Non-pigmented ciliary epithelial cell (primary cell): ENCODE results near the gene ADARB1.

Source experiments
- DNase-seq: peaks from one replicate; pipeline ENCODE4 v3.0.0-alpha.2; 2010; ENCODE audit warnings: low read depth

ADARB1 gene

DNA sequence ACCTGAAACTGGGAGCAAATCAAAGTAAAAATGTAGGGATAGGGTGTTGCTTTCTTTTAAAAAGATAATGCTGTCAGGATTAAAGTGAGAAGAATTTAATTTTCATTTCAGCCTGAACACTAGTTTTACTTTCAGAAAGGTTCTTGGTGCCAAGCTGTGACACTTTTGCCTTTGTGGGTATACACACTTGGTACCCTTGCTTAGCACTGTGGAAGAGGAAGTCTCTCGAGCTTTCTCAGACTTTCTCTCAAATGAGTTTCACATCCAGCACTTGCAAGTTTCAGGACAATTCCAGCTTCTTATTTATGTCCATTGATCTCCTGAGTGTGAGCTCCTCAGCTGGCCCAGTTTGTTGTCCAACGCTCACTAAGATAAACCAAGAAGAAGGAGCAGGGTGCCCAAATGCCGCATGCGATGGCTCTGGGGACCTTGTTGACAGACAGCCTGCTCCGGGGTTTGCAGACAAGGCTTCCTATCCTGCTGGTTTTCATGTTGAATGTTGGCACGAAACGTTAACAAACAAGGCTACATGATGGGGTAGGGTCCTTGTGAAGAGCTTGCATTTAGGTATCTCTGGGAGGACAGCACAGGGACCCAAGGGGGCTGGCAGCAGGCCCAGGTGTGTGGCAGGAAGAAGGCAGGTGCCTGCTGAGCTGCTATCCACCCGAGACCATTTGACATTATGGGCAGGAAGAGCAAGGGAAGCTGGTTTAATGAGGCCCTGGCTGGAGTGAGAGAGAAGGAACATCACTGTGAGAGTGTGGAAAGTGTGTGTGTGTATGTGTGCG lies 133.7 kb downstream of the ADARB1 start:
- DNase-seq, result no peak

DNA sequence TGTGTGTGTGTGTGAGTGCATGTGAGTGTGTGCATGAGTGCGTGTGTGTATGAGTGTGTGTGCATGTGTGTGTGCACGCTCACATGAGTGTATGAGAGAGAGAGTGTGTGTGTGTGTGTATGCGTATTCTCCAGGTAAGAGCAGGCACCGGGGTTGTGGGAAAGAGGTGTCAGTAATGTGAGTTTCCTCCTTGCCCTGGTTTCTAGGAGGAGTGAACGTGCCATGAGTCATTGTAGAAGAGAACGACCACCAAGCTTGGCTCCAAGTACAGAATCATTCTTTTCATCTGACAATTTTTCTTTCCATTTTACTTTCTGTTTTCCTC lies 134.2 kb downstream of the ADARB1 start:
- DNase-seq, result no peak

DNA sequence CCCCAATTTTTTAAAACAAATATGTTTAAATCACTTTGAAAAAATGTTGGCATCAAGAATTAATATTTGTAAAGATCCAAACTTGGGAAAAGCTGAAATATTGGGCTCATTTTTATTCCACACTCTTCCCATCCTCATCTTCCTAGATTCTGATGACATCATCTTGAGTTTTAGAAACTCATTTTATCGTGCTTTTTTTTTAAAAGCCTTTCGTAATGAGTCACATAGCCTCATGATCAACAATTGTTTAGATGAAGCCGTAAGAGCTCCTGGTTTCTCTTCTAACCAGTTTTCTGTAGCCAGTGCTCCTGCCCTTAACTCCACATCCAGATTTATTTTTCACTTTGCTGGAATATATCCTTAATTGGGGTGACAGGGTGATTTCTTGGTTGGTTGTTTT lies 134.7 kb downstream of the ADARB1 start:
- DNase-seq, result peak; percentile 27

DNA sequence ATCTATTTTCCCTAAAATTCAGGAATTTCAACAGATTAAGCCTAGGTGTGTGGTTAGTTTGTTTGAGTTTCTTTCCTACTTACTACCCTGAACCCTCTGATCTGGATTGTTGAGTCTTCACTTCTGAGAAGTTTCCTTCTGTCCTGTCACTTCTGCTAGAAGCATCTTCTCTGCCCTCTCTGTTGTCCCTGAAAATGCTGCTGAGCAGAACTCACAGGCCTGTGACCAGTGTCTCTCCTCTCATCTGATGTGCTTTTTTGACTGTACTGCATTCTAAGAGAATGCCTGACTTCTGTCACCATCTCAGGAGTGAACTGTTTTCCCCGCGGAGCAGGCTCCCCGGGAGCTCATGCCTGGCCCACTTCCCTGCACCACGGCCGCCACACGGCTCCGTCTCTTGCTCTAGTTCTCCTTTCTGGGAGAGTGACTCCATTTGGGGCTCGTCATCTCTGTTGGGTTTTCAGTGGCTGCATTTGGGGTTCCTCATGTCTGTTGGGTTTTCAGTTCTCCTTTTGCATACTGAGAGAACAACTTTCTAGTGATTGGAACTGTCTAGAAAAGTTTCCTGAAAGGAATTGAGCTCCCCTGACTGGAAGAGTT lies 135.4 kb downstream of the ADARB1 start:
- DNase-seq, result no peak

DNA sequence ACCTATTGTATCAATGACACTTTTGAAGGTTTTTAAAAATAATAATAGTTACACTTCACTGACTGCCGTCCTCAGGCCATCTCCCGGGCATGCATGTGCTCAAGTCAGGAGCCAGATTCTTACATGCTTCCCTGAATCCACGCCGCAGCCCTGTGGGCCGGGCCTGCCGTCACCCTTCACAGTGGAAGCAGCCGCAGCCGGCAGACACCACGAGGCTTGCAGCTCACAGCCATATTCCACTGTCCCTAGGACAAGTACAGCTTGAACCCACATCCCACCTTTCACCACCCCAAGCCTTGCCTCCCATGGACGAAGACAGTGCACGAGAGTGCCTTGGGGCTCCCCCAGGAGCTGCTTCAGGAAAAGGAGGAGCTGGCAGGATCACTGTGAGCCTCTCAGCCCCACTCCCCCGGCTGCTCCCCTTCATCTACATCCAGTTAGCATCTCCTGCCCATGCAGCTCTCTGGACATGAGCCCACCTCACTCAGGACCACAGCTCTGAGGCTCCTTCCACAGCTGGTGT lies 136.1 kb downstream of the ADARB1 start:
- no peak for DNase-seq

DNA sequence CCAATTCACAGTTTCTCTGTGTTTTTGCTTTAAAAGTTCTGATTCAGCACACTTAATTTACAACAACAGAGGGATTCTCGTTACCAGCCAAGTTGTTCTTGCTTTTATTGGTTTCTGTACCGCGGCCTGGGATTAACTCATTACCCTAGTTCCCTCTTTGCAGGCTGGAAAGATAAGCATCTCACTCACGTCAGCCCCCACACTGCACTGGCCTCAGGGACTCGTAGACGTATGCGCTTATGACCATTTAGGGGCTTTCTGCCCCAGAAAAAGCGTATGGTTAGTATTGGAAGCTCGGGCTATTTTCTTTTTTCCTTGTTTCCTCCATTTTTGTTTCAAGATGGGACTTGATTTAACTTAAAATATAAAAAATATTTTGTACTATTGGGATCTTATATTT lies 137.3 kb downstream of the ADARB1 start:
- no peak for DNase-seq

DNA sequence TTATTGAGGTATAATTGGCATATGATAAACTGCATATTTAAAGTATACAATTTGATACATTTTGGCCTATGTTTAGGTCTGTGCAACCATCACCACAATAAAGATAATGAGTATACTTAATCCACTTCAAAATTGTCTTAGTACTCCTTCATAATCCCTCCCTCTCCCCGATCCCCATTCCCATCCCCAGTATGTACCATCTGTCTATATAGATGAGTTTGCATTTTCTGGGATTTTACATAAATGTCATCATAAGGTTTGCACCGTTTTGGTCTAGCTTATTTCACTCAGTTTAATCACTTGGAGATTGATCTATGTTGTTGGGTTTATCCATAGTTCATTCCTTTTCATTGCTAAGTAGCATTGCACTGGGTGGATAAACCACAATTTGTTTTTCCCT lies 139.0 kb downstream of the ADARB1 start:
- DNase-seq, result no peak

DNA sequence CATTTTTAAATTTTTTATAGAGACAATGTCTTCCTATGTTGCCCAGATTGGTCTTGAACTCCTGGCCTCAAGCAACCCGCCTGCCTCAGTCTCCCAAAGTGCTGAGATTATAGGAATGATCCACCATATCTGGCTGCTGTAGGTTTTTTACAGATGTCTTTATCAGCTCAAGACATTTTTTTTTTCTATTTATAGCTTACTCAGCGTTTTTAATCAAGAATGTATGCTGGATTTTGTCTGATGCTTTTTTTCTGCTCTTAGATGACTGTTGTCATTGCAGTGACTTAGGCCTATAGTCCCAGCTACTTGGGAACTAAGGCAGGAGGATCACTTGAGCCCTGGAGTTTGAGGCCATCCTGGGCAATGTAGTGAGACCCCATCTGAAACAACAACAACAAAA lies 140.8 kb downstream of the ADARB1 start:
- DNase-seq, result no peak

DNA sequence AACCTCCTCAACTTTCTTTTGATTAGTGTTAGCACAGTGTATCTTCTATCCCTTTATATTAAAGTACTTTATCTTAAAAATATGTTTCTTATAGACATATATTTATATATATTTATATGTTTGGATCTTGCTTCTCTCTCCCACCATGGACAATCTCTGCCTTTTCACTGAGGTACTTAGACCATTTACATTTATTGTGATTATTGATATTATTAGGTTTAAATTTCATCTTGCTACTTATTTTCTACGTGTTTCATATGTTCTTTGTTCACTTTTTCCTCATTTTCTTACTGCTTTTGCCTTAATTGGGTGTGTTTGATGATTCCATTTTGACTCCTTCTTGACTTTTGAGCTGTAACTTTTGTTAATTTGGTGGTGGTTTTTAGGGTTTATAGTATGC lies 142.6 kb downstream of the ADARB1 start:
- DNase-seq, result no peak

DNA sequence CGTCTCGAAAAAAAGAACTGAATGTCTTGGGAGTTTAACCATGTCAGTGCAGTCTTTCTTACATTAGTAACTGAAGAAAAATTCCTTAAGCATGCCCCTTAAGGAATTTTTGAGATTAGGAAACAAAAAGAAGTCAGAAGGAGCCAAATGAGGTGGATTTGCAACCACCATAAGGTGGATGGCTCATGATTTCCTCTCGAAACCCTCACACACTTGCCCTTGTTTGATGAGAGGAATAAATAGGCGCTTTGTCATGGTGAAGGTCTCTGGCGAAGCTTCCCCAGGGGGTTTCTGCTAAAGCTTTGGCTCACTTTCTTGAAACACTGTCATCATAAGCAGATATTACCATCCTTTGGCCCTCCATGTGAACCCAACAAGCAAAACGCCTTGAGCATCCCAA lies 145.1 kb downstream of the ADARB1 start:
- DNase-seq, result no peak

DNA sequence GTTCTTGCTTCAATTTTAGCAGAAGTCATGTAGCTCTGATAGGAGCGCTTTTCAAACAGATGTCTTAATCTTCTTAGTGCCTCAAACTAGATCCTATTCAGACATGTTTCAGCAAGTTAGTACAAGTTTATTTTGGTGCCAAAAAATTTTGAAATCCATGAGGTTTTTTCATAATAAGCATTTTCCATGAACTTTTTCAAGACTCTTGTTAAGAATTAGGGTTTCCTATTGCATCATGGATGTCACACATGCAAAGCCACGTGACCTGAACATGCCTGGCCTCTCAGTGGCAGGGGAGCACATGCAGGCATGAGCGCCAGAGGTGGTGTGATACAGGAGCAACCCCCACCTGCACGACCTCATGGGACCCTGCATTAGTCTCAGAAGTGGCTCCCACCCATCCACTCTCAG lies 145.7 kb downstream of the ADARB1 start:
- no peak for DNase-seq

DNA sequence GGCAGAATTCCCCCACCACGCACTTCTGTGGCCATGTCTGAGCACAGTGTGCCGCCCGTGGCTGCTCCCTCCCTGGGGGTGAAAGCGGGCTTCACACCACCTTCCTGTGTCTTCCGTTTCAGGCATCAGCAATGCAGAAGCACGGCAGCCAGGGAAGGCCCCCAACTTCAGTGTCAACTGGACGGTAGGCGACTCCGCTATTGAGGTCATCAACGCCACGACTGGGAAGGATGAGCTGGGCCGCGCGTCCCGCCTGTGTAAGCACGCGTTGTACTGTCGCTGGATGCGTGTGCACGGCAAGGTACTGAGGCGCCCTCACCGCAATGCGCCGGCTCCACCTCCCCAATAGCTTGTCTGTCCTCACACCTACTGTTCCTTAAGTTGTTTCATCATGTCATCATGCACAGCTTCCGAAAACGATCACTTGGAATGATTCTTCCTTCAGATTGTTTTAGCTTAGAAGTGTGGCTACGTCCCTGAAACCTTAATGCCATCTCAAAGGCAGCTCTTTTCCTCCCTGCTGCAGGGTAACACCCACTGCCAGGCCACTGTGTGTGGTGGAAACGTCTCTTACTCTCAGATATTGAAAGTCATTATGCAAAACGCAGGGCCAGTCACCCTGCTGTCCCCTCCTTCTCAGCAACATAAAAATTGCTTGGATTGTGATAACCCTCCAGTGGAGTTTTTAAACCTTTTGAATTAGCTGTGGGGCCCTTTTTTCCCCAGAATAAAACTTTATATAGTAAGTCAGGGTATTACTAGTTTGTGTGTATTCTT lies 146.5 kb downstream of the ADARB1 start:
- no peak for DNase-seq

DNA sequence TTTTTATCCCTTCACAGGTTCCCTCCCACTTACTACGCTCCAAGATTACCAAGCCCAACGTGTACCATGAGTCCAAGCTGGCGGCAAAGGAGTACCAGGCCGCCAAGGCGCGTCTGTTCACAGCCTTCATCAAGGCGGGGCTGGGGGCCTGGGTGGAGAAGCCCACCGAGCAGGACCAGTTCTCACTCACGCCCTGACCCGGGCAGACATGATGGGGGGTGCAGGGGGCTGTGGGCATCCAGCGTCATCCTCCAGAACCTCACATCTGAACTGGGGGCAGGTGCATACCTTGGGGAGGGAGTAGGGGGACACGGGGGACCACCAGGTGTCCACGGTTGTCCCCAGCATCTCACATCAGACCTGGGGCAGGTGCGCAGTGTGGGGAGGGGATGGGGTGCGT lies 147.6 kb downstream of the ADARB1 start:
- DNase-seq, result no peak

DNA sequence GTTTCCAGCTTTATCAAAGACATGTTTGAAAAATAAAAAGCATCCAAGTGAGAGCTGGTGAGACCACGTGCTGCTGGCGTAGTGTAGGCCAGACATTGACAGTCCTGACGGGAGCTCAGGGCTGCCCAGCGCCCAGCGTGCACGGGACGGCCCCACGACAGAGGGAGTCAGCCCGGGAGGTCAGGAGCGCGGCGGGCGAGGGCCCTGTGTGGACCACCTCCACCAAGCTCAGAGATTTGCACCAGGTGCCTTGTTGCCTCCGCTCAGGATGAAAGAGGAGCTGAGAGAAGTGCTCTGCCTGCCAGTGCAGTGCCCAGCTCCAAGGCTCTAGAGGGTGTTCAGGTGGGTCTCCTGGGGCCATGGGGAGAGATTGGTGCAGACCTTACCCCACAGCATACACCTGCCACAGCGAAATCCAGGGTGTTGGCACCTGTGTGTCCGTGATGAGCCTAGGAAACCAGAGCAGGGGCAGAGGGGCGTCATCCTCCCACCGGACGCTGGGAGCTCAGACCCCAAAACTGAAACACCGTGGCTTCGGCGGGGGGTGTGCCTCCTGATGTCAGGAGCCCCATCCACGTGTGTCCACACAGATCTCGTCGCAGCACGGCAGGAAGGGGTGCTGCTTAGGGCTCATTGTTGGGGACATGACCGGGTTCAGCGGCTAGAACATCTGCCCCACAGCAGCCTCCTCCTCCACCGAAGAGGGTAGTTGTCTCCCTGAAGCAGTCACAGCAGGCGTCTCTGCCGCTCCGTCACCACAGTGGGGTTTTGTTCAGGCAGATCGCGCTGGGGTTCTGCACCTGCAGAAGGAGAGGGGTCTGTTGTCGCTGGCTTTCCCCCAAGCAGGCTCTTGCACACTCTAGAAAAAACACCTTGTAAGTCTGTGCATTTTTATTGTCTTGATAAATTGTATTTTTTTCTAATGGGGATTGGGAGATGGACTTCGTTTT lies 149.1 kb downstream of the ADARB1 start:
- DNase-seq, result no peak

DNA sequence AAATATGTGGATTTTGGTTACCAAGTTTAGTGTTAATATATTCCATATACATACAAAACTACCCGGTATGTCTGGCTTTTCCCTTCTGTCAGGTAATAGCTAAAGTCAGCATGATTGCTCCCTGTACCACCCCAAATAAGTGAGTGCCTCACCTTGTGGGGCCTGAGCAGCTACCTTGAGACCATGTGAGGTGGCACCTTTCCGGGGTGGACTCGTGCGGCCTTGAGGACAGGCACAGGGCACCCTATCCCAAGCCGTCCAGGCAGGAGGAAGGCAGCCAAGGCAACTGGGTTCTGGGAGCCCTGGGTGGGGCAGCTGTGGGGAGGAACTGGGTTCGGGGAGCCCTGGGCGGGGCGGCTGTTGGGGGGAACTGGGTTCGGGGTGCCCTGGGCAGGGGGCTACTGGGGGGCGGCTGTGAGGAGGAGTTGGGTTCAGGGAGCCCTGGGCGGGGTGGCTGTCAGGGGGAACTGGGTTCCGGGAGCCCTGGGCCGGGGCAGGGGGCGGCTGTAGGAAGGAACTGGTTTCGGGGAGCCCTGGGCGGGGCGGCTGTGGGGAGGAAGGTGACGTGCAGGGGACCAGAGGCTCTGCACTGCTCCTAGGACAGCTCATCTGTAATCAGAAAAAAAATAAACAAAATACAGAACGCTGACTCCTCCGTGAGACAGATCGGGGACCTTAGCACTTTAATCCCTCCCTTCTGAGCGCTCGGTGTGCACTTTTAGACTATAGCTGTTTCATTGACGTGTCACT lies 150.0 kb downstream of the ADARB1 start:
- DNase-seq, result no peak

DNA sequence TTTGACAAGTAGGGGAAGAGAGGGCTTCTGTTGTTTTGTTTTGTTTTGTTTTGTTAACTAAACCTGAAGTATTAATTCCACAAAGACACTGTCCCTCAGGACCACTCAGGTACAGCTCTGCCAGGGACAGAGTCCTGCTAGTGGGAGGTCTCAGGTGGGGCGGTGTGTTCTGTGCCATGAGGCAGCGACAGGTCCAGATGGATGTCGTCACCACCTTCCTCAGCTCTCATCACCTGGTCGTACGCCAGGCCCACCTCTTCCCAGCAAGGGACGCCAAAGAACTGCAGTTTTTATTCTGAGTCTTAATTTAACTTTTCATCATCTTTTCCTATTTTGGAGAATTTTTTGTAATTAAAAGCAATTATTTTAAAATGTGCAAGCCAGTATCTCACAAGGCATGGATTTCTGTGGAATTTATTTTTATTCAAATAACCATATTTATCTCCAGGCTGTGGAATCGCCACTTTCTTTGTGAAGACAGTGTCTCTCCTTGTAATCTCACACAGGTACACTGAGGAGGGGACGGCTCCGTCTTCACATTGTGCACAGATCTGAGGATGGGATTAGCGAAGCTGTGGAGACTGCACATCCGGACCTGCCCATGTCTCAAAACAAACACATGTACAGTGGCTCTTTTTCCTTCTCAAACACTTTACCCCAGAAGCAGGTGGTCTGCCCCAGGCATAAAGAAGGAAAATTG lies 150.8 kb downstream of the ADARB1 start:
- DNase-seq, result no peak

DNA sequence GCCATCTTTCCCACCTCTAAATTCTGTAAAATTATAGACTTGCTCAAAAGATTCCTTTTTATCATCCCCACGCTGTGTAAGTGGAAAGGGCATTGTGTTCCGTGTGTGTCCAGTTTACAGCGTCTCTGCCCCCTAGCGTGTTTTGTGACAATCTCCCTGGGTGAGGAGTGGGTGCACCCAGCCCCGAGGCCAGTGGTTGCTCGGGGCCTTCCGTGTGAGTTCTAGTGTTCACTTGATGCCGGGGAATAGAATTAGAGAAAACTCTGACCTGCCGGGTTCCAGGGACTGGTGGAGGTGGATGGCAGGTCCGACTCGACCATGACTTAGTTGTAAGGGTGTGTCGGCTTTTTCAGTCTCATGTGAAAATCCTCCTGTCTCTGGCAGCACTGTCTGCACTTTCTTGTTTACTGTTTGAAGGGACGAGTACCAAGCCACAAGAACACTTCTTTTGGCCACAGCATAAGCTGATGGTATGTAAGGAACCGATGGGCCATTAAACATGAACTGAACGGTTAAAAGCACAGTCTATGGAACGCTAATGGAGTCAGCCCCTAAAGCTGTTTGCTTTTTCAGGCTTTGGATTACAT lies 151.5 kb downstream of the ADARB1 start:
- no peak for DNase-seq

DNA sequence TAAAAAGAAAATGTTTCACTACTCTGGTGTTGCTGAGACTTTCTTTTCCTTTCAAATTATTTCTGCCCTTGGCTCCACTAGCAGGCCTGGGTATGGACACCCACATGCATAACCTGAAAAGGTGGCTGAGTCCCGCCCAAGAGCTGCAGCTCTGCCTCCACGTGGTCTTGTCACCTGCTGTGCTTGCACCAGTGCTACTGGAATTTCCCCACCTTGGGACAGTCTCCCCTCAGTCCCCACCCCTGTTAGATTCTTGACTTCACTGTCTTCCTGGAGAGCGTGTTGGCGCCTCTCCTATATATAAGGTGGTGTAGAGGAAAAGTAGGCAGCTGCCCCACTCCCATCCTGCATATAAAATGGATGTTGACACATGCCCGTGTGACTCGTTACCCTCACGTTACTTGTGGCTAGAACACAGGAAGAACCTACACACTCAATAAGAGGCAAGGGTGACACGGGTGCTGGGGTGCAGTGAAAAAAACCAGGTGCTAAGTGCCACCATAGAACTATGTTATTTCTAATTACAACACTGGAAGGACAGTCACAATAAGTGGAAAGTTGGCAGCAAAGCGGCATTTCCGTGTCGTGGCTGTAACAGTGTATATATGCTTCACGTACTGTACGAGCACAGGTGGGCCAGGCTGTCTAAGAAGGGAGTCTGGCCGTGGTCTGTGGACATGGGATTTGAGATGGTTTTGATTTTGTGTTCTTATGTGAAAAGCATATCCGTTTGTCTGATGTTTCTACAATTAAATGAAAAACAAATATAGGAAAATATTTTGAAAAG lies 152.4 kb downstream of the ADARB1 start:
- DNase-seq, result no peak

DNA sequence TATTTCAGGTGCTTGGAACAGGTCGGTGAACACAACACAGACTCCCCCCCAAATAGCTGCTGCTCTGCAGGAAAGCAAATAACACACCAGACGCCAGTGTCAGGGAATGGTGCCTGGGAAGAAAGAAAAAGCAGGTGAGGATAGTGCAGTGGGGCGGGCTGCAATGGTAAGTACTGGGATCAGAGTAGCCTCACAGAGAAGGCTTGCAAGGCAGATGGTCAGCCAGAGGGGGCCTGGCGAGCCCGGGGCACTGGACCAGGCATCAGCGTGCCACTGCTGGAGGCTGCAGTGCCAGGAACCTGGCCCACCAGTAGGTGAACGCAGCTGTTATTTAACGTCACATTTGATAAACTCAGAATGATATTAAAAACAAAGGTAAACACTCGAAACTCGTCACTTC lies 153.4 kb downstream of the ADARB1 start:
- DNase-seq, result no peak
